RPMI7951 (cell line): Measurements from ENCODE around the gene CSNK2A1. TPM values are rescaled to one million over a fixed set of nuclear protein-coding genes. Genes with fewer than 3 reads are reported as not detected.

Experiments
- DNase-seq: peaks from one replicate; pipeline ENCODE4 v3.0.0-alpha.2; 2012; ENCODE audit warnings: low read depth
- total RNA-seq: library from RNA; depleted of rRNA; stranded (reverse); fragments of >200 nt; shearing (Covaris generic); gene quantifications from 2 replicates; pipeline ENCODE4 v1.2.3, GENCODE V29; 2014

The CSNK2A1 gene
- total RNA-seq, 1 experiment from 2014 or later = 146 TPM

DNA sequence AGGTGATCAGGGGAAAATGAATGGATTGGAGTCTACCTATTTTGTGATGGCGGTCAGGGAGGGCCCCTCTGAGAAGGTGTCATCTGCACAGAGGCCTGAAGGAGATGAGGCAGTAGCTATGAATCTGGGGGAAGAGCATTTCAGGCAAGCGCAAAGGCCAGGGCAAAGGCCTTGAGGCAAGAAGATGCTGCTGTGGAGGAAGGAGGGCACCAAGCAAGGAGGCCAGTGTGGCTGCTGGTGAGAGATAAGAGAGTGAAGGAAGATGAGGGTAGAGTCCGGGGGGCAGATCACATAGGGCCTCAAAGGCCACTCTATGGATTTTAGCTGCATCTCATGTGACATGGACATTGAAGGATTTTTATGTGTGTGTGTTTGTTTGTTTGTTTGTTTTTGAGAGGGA is 20.6 kb upstream of the CSNK2A1 start:
- DNase-seq = no peak

DNA sequence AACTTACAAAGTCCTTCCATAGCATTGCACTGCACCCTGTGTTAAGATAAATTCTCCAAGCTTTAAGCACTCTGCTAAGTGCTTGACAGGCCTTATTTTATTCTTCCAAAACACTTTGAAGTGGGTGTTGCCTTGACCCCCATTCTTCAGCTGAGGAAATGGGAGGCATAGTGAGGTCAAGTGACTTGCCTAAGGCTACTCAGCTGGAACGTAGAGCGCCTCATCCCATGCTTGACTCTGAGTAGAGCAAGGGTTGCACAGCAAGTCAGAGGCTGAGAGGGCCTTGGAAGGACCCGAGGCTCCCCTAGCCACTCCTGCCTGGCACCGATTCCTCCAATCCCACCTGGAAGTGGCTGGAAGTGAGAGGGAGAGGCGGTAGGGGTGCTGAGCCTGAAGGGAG is 19.6 kb upstream of the CSNK2A1 start:
- DNase-seq = peak; percentile 17

DNA sequence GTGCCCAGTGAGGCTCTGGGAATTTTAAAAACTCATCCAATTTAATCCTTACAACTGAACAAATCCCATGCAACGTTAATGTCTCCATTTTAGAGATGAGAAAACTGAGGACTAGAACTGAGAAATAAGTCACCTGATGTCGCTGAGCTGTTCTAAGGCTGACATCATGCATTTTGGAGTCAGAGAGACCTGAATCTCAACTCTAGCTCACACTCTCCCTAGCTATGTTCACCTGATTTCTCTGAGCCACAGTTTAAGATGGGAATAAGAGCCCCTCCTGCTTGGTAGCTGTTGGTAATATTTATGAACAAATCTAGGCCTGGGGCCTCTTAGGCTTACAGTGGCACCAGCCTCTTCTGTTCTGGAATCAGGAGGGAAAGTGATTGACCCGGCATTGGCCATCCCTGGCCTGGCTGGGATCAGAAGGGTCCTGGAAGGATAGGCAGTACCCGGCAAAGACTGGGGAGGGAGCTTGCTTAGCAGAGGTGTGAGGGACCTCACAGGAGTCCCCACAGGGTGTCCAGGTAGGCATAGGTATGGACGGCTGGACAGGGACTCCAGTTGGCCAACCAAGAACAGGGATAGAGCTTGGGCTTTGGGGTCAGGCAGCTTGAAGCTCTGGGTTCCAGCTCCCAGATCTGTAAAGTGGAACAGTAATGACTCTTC is 18.8 kb upstream of the CSNK2A1 start:
- DNase-seq = no peak

DNA sequence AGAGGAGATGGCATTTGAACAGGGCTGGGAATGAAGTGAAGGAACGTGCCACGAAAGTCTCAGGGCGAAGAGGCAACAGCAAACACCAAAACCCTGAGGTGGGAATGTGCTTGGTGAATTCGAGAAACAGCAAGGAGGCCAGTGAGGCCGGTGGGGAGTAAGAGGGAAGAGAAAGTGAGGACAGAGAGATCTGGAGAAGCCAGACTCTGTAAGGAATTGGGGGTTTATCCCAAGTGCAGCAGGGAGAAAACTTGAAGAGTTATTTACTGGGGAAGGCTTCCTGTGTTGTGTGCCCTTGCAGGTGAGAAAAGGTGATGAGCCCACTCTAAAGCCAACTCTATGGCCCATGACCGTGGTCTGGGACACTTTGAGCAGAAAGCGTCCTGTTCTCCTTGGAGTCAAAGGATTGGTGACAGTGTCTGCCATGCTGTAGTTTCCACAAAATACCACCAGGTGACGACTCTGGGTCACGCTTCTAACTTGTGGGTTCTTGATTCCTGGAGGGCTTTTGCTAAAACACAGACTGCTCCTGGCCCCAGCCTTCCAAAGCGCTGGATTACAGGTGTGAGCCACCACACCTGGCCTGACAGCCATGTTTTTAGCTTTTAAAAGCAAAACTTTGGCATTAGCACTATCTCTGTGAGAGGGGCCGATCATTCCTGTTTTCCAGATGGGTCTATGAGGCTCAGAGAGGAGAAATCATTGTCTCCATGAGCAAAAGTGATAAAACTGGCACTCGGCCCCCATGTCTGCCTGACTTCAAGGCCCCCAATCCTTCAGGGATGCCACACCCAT is 18.0 kb upstream of the CSNK2A1 start:
- DNase-seq = peak; percentile 69

DNA sequence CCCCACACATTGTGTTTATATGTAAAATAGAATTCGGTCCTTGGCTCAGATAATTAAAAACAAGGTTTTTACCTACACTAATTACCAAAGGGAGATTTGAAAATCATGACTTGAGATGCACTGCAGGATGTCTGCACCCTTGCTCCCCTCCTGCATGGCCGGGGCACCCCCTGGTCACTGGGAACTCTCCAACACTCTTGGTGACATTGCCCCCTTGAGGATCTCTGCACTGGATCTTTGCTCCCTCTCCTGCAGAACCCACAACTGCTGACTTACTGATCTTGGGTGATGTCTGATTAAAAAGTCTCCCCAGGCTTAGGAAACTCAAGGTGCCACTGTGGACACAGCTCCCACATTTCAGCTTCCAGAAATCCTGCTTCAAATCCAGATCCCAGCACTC is 17.1 kb upstream of the CSNK2A1 start:
- DNase-seq = no peak

DNA sequence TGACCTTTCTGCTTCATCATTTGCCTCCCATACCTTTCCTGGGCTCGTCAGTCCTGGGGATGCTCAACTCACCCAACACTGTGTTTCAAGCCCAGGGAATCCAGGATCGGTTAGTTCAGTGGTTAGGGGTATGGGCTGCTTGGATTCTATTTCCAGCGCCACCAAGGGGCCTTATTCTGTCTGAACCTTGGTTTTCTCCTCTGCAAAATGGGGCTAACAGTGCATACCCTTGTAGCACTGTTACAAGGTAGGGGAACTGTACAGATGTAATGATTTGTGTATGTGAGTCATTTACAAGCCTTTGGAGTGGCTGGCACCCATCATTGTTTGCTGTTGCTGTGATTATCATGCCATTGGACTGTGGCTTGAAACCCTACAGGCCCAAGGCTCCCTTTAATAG is 14.5 kb upstream of the CSNK2A1 start:
- DNase-seq = no peak

DNA sequence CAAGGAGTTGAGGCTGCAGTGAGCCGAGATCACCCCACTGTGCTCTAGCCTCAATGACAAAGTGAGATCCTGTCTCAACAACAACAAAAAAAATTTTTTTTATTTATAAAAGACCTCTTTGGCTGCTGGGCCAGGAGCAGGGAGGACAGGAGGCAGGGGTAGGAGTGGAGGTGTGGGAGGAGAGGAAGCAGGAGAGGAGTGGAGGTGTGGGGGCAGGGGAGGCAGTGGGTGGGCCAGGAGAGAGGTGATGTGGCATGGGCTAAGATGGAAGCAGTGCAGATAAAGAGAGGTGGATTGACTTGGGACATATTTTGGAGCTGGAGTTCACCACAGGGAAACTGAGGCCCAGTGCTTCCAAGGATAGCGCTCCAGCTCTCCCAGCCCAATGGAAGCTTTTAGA is 13.4 kb upstream of the CSNK2A1 start:
- no peak for DNase-seq

DNA sequence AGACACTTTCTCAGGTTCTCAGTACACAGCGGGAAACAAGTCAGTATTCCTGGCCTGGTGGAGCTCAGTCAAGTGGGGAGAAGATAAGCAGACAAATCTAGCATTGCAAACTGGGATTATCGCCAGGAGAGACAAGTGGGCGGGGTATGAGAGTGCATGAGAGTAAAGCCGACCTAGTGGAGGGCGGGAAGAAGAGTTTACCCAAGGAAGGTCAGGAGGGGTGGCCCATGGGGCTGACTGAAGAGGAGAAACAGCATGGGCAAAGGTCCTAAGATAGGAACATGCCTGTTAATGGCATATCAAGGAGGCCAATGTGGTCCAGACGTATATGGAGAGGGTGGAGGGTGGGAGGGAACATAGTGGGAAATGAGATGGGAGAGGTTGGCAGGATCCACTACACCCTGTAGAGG is 12.4 kb upstream of the CSNK2A1 start:
- no peak for DNase-seq

DNA sequence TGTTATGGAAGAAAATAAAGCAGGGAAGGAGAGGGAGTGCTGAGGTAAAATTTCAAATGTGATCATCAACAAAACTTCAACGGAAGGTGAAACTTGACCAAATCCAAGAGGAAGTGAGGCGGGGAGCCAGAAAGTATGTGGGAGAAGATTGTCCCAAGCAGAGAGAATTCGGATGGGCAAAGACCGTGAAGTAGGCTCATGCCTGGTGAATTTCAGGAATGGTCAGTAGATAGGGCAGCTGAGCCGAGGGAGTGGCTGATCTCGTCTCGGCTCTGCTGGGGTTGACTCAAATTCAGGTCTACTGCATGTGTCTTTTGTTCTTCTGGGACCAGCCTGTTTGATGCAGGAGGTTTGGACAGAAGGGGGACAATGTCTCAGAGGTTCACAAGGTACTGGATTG is 7.0 kb upstream of the CSNK2A1 start:
- DNase-seq = no peak

DNA sequence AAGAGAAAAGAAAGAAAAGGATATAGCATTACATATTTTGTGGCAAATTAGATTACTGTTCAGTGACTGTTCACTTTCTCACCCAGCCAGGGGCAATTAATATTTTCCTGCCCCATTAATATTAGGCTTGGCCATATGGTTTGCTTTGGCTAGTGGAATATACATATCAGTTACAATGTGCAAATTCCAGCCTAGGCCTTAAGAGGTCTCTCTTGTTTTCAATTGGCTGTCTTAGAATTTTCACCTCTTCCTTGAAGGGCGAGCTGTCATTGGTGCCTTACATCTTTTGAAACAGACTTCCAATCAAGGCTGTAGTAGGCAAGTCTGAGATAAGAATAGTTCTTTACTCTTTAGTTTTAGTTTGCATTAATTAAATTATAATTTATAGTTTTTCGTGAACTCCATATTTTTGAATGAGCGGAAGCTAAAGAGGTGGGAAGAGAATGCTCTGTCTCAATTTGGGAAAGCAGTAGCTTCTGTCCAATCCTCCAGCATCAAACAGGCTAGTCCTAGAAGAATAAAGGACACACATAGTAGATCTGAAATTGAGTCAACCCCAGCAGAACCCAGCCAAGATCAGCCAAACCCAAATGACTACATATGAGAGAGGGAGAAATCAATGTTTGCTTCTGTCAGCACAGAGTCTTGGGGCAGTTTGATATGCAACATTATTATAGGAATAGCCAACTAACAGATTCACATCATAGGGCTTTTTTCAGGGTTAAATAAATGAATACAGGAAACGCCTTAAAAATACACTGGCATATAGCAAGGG is 6.3 kb upstream of the CSNK2A1 start:
- no peak for DNase-seq

DNA sequence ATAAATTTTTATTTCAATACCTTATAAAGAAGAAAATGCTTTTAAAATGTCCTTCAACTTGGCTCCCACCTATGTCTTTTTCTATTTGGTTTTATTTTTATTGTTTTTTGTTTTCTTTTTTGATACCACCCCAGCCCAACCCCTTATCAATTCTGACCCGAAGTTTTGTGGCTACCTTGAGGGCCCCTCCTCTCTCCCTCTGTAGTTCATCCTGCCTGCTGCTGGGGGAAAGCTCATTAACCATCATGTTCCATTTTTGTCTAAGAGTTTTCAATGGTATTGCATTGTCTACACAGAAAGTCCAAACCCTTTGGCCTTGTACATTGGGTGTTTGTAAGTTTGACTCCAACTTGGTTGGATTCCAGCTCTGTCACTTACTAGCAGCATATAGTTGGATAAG is 5.3 kb upstream of the CSNK2A1 start:
- no peak for DNase-seq

DNA sequence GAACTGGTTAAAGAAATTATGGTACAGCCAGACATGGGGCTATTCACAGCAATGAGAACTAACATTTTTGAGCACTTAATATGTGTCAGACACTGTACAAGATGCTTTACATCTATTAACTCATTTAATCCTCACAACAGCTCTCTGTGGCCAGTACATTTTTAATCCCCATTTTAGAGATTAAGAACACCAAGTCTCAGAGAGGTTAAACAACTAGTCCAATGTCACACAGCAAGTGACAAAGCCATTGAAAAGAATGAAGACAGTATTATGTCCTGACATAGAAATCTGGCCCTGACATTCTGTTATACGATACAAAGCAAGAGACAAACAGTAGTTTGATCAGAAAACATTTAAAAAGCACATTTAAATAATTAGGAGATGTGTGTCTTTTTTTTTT is 3.8 kb upstream of the CSNK2A1 start:
- no peak for DNase-seq

DNA sequence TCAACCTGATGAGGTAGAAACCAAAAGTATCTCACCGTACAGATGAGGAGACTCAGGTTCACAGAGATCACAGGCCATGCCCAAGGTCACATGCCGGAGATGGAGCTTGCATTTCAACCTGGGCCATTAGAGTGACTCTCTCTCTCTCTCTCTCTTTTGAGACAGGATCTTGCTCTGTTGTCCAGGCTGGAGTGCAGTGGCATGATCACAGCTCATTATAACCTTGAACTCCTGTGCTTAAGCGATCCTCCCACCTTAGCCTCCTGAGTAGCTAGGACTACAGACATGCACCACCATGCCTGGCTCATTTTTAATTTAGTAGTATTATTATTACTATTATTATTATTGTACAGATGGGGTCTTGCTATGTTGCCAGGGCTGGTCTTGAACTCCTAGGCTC is 2.8 kb upstream of the CSNK2A1 start:
- DNase-seq = no peak

DNA sequence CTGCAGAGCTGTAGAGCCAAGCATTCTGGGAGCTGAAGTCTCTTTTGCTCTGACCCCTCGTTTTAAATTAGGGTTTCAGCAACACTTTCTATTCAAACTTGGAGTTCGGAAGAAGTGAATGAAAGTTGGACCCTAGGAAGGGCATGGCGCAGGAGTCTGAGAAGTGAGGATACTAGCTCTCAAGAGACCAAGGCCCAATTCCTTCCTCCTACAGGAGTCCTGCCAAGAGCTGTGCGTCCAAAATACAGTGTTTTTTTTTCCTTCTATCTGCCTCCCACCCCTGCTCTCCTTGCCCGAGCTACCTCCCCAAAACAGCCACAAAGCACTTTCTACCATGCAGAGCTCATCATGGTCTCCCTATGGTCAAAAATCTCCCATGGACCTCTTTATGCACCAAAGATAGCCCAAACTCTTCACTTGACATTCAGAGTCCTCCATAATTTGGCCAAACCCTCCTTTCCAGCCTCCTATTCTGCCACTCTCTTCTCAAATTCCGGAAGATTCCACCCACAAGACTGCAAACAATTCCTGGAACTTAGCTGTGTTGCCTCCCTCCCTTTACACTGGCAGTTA is 649 bp upstream of the CSNK2A1 start:
- DNase-seq = no peak

DNA sequence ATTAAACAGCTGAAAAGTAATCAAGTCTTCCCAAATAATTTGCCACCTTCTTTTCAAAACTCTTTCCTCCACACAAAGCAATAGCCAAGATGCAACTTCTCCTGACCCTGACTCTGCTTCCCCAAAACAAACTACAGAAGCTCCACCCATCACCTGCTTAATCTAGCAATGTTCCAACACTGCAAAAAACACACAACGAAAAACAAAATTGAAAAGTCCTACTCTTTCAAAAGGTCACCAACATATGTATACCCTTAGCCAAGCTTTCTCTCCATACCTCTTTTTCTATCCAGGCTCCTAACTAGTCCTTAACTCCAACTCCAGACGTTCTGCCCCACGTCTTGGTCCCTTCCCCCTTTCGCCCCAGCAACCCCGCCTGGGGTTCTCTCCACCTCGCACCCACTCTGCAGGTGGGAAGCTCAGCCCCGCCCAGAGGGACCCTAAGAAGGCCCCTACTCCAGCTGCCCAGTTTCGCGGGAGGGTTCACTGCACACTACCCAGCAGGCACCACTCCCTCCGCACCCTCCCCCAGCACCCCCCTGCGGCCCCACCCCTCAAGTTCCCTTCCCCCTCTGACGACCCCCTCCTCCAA is 717 bp downstream of the CSNK2A1 start:
- no peak for DNase-seq

DNA sequence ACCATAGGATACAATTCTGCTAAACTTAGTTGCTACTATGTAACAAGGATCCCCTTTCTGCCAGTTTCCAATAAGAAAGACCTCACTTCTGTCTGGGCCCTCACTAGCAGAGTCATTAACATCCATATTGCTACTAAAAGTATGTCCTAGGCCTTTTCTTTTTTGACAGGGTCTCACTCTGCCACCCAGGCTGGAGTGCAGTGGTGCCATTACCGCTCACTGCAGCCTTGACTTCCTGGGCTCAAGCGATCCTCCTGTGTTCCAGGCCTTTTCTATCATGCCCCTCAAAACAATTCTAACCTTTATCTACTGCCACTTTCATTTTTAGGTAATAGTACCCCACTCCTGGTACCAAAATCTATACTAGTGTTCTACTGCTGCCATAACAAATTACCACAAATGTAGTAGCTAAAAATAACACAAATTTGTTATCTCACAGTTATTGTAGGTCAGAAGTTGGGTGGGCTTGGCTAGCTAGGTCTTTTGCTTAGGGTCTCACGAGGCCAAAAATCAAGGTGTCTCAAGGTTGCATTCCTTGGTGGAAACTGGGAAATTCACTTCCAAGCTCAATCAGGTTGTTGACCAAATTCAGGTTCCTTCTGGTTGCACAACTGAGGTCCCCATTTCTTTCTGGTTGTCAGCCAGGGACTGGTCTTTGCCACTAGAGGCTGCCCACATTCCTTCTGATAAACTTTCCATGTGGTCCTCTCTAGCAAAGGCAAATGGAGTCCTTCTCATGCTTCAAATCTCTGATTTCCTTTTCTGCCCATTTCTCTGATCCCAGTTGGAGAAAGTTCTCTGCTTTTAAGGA is 3.0 kb downstream of the CSNK2A1 start:
- no peak for DNase-seq

DNA sequence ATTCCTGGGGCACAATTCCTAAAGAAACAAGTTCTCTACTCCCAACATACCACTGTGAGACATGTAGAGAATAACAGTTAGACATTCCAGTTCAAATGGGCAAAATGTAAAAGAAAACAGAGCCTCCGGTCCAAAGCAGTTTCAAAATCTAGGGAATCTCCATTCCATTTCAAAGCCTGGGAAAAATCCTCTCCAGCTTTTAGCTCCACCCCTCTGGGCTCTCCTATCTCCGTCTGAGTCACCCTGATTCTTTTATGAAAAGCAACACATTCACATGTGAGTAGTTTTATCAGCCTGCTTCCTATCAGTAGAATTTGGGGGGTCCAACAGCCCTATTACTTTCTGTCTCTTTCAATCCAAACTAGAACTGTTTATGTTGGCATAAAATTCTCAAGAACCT is 3.7 kb downstream of the CSNK2A1 start:
- peak; percentile 73 for DNase-seq

DNA sequence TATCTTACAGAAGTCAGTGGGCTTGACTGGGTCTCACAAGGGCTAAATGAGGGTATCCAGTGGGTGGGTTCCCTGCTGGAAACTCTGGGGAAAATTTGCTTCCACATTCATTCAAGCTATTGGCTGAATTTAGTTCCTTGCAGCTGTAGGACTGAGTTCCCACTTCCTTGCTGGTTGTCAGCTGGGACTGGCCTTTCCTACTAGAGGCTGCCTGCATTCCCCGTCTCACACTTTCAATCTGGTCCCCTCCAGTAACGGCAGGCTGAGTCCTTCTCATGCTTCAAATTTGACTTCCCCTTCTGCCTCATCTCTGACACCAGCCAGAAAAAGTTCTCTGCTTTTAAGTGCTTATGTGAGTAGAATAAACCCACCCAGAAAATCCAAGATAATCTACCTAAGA is 4.4 kb downstream of the CSNK2A1 start:
- no peak for DNase-seq

DNA sequence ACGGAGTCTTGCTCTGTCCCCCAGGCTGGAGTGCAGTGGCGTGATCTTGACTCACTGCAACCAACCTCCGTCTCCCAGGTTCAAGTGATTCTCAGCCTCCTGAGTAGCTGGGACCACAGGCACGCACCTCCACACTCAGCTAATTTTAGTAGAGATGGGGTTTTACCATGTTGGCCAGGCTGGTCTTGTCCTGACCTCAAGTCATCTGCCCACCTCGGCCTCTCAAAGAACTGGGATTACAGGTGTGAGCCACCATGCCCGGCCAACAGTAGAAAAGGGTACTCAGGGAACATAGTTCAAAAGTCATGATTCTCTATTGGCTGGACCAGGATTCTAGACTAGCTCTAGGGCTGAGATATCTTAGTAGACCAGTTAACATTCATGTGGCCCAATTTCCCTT is 5.6 kb downstream of the CSNK2A1 start:
- DNase-seq = no peak

DNA sequence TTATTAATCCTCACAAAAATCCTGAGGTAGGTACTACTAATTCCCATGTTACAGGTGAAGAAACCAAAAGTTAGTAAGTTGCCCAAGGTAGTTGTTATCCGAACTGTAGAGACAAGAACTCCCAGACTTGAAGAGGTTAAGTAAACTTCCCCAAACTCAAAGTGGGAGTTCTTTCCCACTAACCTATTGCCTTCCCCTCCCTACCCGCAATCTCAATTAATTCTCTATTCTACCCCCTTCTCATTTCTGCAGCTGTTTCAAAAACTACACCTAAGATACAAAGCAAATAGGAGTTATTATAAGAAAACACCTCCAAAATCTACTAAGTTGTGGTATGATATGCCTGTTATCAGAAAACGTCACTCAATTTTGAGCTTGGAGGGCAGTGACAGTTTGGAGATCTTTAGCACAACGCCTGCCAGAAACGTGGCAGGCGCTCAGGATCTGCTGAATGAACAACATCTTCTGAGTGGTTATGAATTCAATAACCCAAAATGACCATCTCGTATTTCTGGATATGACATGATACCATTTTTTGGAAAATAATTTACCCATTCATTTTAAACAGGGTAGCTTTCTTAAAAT is 7.1 kb downstream of the CSNK2A1 start:
- no peak for DNase-seq

DNA sequence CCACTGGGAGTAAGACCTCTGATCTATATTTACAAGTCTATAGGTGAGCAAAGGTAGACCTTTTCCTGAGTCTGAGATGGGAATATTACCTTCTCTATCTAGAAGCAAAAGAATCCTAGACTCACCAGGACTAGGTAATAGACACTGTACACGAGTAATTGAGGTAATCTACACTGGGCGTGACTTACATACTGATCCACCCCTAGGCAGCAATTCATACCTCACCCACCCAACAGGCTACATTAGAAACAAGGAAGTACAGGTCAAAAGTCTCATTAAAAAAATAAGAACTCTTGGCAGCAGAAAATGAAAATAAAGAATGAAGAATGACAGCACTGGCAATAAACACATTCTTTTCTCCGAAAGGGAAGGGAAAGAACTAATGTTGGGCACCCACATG is 7.6 kb downstream of the CSNK2A1 start:
- DNase-seq = no peak
